ENCODE results near the gene GABARAP. TPM values are rescaled to one million over a fixed set of nuclear protein-coding genes. Genes with fewer than 3 reads are reported as not detected.
A peak's percentile ranks its signal among the peaks of the same experiment; 100 is the strongest.

GABARAP gene
- total RNA-seq, 4 donors from 2014 or later: 172 to 384 (median 197) TPM

DNA sequence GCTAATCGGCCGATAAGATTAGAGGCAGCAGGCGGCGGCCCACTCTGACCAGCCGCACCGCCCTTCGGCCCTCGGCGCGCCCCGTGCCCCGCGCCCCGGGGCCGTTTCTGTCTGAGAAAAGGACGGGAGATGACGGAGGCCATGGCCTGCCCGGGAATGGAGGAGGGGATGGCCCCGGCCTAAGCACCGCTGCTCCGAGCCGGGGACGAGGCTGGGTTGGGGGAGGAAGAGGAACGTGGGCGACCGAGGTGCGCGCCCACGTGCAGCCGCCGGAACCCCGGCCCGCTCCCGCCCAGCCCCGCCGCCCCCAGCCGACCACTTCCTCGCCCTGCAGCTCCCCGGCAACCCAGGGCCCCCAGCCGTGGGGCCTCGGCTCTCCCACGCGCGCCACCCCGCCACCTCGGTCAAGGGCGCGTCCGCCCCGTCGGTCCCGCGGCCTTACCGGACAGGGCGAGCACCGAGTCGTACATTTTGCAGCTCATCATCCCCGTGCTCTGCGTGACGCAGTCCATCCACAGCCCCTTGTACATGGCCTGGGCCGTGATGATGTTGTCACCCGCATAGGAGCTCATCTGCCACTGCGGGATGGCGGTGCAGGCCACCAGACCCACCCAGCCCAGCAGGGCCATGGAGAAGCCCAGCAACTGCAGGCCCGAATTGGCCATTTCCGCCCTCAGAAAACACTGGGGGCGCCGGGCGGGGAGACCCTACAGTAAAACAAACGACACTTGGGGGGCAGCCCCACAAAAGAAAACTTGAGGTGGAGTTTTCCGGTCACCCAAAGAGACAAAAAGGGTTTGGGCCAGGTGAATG lies 19.3 kb upstream of the GABARAP start:
- DNase-seq: no peak
- Histone ChIP-seq H3K27me3 (peaks cover 0 to 52% (median 4%) of the 10 kb centered on the region in 4 donors), H3K27ac (peak overlapping the region; percentile 89 to 99 (median 95)), H3K36me3 (peaks cover 10 to 41% (median 12%) of the 10 kb centered on the region in 3 donors), H3K4me1 (peaks cover 20 to 68% (median 23%) of the 10 kb centered on the region in 3 donors), H3K9me3 (no peaks in the 10 kb centered on the region), H3K4me3 (peak overlapping the region; percentile 58 to 84 (median 69))
- no peak for TF ChIP-seq POLR2A (IDR thresholded peaks at IDR 0.05)
- TF ChIP-seq, protein P1, sequence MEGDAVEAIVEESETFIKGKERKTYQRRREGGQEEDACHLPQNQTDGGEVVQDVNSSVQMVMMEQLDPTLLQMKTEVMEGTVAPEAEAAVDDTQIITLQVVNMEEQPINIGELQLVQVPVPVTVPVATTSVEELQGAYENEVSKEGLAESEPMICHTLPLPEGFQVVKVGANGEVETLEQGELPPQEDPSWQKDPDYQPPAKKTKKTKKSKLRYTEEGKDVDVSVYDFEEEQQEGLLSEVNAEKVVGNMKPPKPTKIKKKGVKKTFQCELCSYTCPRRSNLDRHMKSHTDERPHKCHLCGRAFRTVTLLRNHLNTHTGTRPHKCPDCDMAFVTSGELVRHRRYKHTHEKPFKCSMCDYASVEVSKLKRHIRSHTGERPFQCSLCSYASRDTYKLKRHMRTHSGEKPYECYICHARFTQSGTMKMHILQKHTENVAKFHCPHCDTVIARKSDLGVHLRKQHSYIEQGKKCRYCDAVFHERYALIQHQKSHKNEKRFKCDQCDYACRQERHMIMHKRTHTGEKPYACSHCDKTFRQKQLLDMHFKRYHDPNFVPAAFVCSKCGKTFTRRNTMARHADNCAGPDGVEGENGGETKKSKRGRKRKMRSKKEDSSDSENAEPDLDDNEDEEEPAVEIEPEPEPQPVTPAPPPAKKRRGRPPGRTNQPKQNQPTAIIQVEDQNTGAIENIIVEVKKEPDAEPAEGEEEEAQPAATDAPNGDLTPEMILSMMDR (IDR thresholded peaks at IDR 0.05): no peak
- intact Hi-C loops (cut with DNase I): no loop called here
- 4 to 41% methylated on average over 5 to 7 of the region's 71 CpGs for WGBS, 2 donors

DNA sequence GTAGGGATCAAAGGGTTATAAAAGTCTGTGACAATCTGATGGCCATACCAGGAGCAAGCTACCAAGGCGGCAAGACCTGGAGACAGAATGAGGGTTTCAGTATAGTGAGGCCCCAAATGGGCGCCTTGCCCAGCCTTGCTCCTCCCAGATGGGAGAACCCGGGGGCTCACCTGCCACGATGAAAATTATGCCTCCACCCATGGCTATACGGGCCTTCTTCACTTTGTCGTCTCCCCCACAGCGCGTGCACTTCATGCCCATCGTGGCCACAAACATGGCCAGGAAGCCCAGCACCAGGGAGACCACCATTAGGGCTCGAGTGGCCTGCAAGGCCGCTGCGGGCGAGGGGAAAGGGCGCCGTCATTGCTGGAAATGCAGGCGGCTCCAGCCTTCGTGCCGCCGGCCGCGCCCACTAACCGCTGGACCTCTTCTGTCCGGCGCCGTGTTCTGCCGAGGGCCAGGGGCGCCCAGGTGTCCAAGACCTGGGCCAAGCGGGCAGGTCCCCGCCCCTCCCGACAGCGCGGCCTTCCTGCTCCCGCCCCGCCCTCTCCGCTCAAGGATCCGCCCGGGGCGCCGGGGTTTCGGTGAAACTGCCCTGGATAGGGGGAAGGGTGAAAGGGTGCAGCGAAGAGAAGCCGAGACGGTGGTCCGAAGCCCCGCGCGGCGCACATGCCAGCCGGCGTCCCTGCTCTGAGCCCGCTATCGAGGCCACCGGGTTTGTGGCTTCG lies 18.6 kb upstream of the GABARAP start:
- Histone ChIP-seq H3K9me3 (no peaks in the 10 kb centered on the region), H3K27ac (peak overlapping the region; percentile 89 to 99 (median 95)), H3K36me3 (peaks cover 10 to 49% (median 18%) of the 10 kb centered on the region in 3 donors), H3K4me3 (peak overlapping the region; percentile 58 to 84 (median 69)), H3K4me1 (peaks cover 20 to 68% (median 23%) of the 10 kb centered on the region in 3 donors), H3K27me3 (peaks cover 0 to 51% (median 4%) of the 10 kb centered on the region in 4 donors)
- intact Hi-C loops (cut with DNase I): no loop called here
- no peak for DNase-seq
- peak in 1 of 4 donors; percentile 33 for TF ChIP-seq POLR2A (IDR thresholded peaks at IDR 0.05)
- TF ChIP-seq, protein P1 (IDR thresholded peaks at IDR 0.05): no peak
- WGBS, 2 donors: 20 to 22% methylated on average over 3 to 4 of the region's 54 CpGs

DNA sequence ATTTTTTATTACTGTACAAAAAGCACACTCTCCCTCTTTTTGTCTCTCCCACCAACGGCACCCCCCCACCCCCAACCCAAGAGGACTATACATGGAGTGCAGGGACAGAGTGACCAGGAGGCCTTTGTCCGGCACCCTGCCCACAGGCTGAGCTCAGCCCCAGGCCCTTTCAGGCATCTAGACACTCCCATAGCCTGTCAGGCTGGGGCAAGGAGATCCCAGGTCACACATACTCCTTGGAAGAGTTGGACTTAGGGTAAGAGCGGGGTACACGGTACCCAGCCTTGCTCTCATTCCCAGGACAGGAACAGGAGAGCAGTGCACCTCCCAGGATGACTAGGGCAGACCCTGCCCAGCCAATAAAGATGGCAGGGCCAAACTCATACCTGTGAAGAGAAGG lies 17.9 kb upstream of the GABARAP start:
- Histone ChIP-seq H3K9me3 (no peaks in the 10 kb centered on the region), H3K4me1 (peaks cover 20 to 67% (median 23%) of the 10 kb centered on the region in 3 donors), H3K36me3 (peaks cover 10 to 56% (median 24%) of the 10 kb centered on the region in 3 donors), H3K27ac (peak overlapping the region; percentile 89 to 99 (median 95)), H3K4me3 (peak overlapping the region; percentile 58 to 84 (median 69)), H3K27me3 (peaks cover 0 to 44% (median 4%) of the 10 kb centered on the region in 4 donors)
- TF ChIP-seq, protein P1 (IDR thresholded peaks at IDR 0.05): no peak
- TF ChIP-seq POLR2A (IDR thresholded peaks at IDR 0.05): no peak
- intact Hi-C loops (cut with DNase I): no loop called here
- WGBS, 2 donors: 17 to 81% methylated on average over 1 to 4 of the region's 4 CpGs
- DNase-seq: no peak

DNA sequence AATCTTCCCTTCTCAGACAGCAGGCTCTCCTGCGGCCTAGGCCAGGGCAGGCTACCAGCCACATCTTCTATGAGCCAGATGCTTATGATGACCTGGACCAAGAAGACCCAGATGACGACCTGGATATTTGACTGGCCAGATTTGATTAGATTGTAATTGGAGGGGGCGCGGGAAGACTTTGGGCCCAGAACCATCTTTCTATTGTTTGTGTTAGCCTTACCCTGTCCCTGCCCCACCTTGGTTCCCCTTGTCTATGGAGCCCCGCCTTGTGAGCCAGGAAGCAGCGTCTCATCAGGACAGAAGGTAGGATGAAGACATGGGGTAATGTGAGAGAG lies 17.3 kb upstream of the GABARAP start:
- Histone ChIP-seq H3K4me3 (peak overlapping the region in 2 of 4 donors; percentile 58 to 74), H3K27ac (peak overlapping the region; percentile 54 to 99 (median 75)), H3K36me3 (peaks cover 10 to 62% (median 26%) of the 10 kb centered on the region in 3 donors), H3K27me3 (peaks cover 0 to 38% (median 4%) of the 10 kb centered on the region in 4 donors), H3K4me1 (peaks cover 20 to 61% (median 23%) of the 10 kb centered on the region in 3 donors), H3K9me3 (no peaks in the 10 kb centered on the region)
- WGBS, 2 donors: 87 to 88% methylated on average over 6 of the region's 6 CpGs
- TF ChIP-seq POLR2A (IDR thresholded peaks at IDR 0.05): no peak
- TF ChIP-seq, protein P1 (IDR thresholded peaks at IDR 0.05): no peak
- DNase-seq: no peak
- intact Hi-C loops (cut with DNase I): no loop called here
